ENCODE measurements around the gene DOHH.
A peak's percentile ranks its signal among the peaks of the same experiment; 100 is the strongest.

Gene DOHH

DNA sequence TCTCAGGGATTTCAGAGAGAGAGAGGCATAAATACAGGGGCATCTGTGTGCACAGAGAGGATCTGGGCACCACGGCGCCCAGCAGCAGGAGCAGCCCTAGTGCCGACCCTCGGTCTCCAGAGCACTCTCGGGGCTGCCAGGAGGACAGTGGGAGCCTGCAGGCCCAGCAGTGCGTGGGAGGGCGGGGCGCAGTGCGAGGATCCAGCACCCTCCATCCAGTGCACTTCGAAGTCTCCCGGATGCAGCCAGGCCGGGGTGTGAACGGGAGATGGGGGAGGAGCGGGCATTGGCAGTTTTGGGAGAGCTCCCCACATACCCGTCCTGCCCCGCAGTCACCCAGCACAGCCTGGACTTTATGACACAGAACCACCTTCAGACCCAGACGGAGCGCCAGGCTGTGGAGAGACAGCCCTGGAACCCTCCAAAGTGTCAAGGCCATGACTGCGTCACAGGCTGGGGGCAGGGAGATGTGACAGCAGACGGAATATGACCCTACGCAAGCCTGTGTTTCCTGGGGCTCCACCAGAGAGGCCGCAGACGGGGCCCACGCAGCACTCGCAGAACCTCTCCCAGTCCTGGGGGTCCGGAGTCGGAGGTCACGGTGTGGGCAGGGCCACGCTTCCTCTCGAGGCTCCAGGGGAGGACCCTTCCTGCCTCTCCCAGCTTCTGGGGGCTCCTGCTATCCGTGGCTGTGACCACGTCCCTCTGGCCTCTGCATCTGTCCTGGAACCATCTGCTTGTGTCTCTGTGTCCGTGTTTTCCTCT, 23.8 kb upstream of the DOHH start:
- TF ChIP-seq CTCF (IDR thresholded peaks at IDR 0.05): no peak
- no peaks in the 10 kb centered on the region for H3K9me3 Mint-ChIP-seq
- H3K4me3 Mint-ChIP-seq: no peak overlapping the region
- H3K27ac Mint-ChIP-seq: peak overlapping the region; percentile 68
- H3K4me1 Mint-ChIP-seq: peaks cover 15% of the 10 kb centered on the region
- no peak for DNase-seq
- H3K36me3 Mint-ChIP-seq (ENCODE audit: low read depth): peaks cover 26% of the 10 kb centered on the region
- peaks cover 3% of the 10 kb centered on the region for H3K27me3 Mint-ChIP-seq (ENCODE audit: low read depth, poor library complexity)

GRCh38 chr19:3523361-3524077, 23.0 kb upstream of the DOHH start:
- no peak overlapping the region for H3K4me3 Mint-ChIP-seq
- peaks cover 3% of the 10 kb centered on the region for H3K27me3 Mint-ChIP-seq (ENCODE audit: low read depth, poor library complexity)
- peaks cover 26% of the 10 kb centered on the region for H3K36me3 Mint-ChIP-seq (ENCODE audit: low read depth)
- no peaks in the 10 kb centered on the region for H3K9me3 Mint-ChIP-seq
- H3K4me1 Mint-ChIP-seq: peaks cover 19% of the 10 kb centered on the region
- no peak for DNase-seq
- peak overlapping the region; percentile 68 for H3K27ac Mint-ChIP-seq
- TF ChIP-seq CTCF (IDR thresholded peaks at IDR 0.05): no peak

DNA sequence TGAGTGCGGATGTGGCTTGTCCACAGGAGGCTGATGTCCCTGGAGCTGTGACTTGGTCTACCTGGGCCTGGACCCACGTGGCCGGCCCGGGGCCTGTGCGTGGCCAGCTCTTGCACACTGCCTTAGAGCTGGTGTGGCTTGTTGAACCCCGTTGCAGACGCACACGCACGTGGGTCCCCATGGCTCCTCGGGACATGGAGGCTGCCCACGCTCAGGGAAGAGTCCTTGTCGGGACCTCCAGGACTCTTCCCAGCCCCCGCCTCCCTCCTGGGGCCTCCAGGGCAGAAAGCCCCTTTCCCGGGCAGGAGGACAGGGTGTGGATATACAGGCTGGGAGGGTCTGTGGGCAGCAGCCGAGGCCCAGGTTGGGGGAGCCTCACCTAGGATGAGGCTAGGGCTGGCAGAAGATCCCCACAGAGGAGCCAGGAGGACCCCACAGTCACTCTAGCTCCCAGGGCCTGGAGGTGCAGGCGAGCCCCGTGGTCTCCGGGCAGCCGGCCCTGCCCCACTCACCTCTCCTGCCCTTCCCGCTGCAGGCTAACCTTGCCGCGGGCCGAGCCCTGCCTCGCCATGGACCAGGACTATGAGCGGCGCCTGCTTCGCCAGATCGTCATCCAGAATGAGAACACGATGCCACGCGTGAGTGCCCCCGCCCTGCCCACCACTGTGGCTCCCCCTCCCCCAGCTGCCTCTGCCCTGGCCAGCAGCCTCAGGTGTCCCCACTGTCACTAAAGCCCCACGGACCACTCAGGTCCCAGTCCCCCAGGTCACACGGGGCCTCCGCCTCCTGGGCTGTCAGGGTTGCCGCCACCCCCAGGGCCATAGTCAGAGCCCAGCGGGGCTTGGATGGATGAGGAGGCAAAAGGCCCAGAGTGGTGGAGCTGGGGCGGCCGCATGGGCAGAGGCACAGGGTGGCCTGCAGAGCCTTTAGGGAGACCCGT, 22.2 kb upstream of the DOHH start:
- Mint-ChIP-seq H3K27ac (no peak overlapping the region), H3K9me3 (no peaks in the 10 kb centered on the region), H3K27me3 (ENCODE audit: low read depth, poor library complexity) (peaks cover 3% of the 10 kb centered on the region), H3K4me1 (peaks cover 24% of the 10 kb centered on the region), H3K36me3 (ENCODE audit: low read depth) (peaks cover 26% of the 10 kb centered on the region), H3K4me3 (no peak overlapping the region)
- no peak for TF ChIP-seq CTCF (IDR thresholded peaks at IDR 0.05)
- no peak for DNase-seq

- no peak for TF ChIP-seq CTCF (IDR thresholded peaks at IDR 0.05)
- Mint-ChIP-seq H3K27ac (peak overlapping the region; percentile 57), H3K9me3 (no peaks in the 10 kb centered on the region), H3K4me1 (peaks cover 27% of the 10 kb centered on the region), H3K27me3 (ENCODE audit: low read depth, poor library complexity) (peaks cover 3% of the 10 kb centered on the region), H3K4me3 (no peak overlapping the region), H3K36me3 (ENCODE audit: low read depth) (peaks cover 26% of the 10 kb centered on the region)
- no peak for DNase-seq
These were observed 20.6 kb upstream of the DOHH start for GRCh38 chr19:3521104-3521445.

GRCh38 chr19:3520166-3521103, 20.0 kb upstream of the DOHH start:
- no peaks in the 10 kb centered on the region for H3K9me3 Mint-ChIP-seq
- H3K36me3 Mint-ChIP-seq (ENCODE audit: low read depth): peaks cover 26% of the 10 kb centered on the region
- DNase-seq: no peak
- peaks cover 3% of the 10 kb centered on the region for H3K27me3 Mint-ChIP-seq (ENCODE audit: low read depth, poor library complexity)
- no peak overlapping the region for H3K4me3 Mint-ChIP-seq
- H3K27ac Mint-ChIP-seq: peak overlapping the region; percentile 57
- H3K4me1 Mint-ChIP-seq: peaks cover 33% of the 10 kb centered on the region
- TF ChIP-seq CTCF (IDR thresholded peaks at IDR 0.05): no peak

Data from nephron progenitor cell (in vitro differentiated cells).